CD4-positive, alpha-beta T cell treated with Interleukin-10 for 1 hour (primary cell): ENCODE results near the gene ADARB2.

Experiments used
- DNase-seq: peaks from one replicate; pipeline ENCODE4 v3.0.0-alpha.2; 2020

ADARB2 gene

DNA sequence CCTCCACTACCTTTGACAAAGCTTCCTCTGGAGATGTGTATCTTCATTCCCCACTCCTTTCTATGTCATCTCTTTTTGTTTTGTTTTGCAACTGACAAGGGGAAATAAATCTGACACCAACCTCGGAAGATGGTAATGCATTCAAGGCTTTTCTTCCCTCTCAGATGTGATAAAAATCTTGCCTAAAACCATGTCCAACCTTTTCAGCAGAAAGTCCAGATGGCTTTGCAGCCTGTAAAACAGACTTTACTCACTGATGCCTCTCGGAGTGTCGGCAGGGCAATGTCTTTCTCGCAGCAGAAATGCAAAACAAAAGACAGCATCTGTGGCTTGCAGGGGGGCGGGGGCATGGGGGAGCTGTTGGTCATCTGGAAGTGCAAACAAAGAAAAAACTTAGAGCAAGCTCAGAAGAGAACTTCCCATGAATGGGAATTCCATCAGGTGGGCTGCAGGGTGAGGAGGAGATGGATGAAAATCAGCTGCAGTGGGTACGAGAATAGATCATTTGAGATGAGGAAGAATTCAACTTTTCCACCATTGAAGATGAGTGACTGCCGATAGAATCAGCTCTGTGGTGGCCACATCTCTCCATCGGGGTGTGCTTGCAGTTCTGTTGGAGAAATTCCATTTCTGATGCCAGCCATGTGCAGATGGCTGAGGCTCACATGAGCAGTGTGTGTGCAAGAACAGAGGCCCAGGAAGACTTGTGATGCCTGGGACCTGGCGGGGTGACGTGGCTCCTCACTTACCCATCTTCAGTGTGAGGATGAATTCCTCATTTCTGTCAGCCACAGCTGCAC, 443.5 kb downstream of the ADARB2 start:
- no peak for DNase-seq

GRCh38 chr10:1293157-1293556, 444.2 kb downstream of the ADARB2 start:
- DNase-seq, result no peak

DNA sequence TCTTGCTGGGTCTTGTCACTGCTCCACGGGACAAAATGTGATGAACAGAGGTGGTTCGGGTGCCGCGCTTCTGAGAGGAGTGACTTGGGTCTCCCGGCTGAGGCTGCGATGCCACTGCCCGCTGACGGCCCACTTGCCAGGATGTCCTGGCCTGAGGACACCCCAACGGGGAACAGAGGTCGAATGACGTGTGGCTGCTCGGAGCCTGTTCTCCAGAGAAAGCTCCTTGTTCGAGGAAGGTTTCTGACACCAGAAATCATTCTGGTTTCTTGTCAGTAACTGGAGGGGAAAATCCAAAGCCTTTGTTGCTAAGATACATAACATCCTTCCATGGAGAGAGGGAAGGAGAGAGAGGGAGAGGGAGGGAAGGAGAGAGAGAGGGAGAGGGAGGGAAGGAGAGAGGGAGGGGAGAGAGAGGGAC, 444.7 kb downstream of the ADARB2 start:
- DNase-seq, result no peak

DNA sequence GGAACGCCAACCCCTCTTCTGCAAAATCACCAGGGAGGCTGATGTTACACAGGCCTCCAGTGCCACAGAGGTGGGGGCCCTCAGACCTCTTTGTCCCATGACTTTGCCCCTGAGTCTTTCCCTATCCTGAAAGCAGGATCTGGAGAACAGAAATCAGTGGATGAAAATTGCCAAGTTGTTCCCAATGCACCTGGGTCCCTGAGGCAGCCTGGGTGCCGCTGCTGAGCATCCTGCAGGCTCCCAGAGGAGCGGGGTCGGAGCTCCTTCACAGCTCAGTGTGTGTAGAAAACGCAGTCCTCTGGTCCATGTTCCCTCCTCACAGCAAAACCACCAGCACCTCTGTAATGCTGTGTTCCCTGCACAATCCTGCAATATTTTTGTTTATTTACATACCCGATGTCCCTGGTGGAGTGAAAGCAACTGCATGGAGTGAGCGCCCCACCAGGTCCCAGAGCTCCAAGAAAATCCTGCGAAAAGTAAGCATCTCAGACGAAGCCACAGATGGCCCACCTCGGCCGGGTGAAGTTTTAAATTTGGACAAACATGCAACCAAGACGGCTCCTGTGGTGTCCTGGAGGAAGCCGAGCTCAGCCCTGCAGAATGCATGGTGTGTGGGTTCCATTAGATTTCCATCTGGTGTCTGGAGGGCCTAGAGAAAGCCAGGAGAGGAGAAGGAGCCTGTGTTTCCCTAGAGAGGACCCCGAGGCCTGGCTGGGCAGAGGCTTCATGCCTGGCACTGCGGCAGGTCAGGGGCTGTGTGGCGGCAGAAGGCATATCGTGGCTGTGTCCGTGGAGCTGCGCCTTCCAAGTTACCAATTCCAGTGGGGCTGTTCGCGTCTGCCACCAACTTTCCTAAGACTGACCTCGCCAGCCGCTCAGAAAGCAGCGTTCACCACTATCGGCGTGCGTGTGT, 445.9 kb downstream of the ADARB2 start:
- DNase-seq, result no peak

- DNase-seq, result no peak
Measured at GRCh38 chr10:1290071-1290471, 447.3 kb downstream of the ADARB2 start.

DNA sequence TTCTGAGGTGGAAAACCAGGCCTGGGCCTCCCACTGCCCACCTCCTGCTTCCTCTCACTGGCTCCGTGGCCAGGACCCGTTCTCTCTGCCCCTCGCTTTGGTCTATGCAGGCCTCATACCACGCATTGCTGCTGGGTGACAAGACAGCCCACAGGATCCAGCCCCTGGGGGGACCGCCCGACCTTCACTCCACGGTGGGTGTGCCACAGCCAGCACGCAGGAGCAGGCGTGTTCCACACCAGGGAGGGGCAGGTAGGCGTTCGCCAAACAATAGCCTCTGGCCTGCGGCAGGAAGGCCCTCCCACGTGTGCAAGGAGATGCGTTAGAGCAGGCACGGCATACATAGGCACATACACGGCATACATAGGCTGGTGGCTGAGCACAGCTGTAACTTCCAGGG, 447.7 kb downstream of the ADARB2 start:
- DNase-seq, result no peak

GRCh38 chr10:1287971-1288401, 449.3 kb downstream of the ADARB2 start:
- no peak for DNase-seq

GRCh38 chr10:1287487-1287886, 449.8 kb downstream of the ADARB2 start:
- DNase-seq, result no peak

DNA sequence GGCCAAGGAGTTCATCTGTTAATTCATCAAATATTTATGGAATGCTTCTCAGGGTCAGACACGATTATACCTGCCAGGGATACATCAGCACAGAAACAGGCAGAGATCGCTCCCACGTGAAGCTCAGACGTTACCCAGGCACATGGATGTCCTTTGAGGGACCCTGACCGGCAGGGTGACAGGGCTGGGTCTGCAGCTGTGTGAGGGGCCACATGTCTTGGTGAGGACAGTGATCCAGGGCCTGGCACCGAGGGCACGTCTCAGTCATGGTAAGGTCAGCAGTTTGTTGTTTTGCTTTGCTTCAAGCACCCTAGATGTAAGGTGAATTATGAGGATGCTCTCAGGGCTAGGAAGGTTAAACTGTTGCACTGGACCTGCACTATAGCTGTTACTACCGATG, 453.2 kb downstream of the ADARB2 start:
- no peak for DNase-seq

DNA sequence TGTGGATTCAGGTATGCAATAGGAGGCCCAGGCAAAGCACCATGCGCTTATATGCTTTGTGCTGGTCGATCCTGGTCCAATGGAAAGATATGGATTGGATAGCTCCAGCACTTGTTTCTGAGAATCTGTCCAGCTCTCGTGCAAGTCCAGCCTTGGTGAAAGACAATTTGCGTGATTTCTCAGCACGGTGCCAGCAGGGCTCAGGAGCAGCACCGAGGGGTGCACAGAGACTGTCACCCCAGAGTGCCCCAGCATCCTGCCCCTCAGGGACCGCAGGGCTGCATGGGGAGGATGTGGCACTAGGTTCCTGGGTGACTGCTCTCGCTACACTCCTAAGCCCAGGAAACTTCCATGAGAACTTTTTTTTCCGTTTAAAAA, 455.9 kb downstream of the ADARB2 start:
- no peak for DNase-seq

GRCh38 chr10:1280466-1281404, 456.6 kb downstream of the ADARB2 start:
- no peak for DNase-seq

DNA sequence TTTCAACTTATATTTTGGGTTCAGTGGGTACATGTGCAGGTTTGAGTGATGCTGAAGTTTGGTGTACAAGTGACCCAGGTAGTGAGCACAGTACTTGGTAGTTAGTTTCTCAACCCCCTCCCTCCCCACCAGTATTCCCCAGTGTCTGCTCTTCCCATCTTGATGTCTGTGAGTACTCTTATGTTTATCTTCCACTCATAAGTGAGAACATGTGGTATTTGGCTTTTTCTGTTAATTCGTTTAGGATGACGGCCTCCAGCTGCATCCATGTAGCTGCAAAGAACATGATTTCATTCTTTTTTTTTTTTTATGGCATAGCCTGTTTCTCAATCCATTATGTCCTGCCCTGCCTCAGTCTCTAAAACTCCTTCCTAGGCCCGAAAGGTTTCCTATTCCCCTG, 459.0 kb downstream of the ADARB2 start:
- no peak for DNase-seq

GRCh38 chr10:1274701-1275544, 462.4 kb downstream of the ADARB2 start:
- DNase-seq, result no peak

DNA sequence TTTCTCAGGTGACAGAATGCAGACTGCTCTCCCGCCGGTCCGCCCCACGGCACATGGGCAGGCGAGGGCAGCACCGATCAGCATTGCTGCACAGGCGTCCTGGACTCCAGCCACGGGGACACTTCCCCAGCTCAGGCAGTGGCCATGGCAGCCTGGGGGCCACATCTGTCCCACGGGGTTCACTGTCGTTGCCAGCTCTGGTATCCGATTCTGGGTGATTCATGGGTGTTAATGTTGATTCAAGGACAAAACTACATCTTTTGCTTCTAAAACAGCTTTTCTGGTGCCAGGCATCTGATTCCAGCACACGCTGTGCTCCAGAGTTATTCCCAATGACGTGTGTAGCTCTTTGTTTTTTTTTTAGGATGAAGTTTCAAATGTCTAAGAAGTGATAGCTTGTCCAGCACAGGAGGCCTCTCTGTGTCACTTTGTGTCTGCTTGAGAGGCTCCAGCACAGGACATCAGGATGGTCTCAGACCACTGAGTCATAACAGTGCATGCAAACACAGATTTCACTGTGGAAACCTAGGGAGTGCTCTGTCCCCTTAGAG, 463.1 kb downstream of the ADARB2 start:
- DNase-seq, result no peak

DNA sequence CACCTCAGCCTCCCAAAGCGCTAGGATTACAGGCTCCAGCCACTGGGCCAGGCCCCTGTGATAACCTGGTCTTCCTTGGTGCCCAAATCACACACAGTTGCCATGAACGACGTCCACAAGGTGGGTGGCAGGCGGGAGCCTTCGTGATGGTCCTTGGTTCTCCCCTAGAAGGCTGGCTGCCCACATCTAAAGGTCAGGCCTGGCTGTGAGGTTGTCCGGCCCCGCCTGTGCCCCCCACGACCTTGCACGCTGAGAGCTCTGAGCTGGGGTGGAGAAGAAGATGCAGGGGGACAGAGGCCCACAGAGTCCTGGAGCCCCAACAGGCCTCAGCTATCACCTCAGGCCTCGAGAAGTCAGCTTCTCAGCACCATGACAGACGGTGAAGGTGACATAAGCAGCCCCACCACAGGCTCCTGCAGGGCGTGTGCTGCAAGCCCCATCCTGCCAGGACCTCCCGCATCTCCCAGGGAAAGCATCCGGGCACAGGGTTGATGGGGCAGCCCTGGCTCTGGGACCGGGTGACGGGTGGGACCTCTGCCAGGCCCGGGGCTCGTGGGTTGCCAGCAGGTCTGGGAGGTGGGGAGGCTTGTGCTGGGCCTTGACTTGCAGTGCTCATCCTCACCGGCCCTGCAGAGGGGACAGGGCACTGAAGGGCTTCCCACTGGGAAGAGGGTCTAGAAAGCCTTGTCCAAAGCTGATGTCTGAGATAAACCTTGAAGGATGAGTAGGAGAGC, 463.8 kb downstream of the ADARB2 start:
- no peak for DNase-seq

GRCh38 chr10:1272777-1273161, 464.6 kb downstream of the ADARB2 start:
- DNase-seq, result no peak

GRCh38 chr10:1272079-1272776, 465.1 kb downstream of the ADARB2 start:
- DNase-seq, result no peak

DNA sequence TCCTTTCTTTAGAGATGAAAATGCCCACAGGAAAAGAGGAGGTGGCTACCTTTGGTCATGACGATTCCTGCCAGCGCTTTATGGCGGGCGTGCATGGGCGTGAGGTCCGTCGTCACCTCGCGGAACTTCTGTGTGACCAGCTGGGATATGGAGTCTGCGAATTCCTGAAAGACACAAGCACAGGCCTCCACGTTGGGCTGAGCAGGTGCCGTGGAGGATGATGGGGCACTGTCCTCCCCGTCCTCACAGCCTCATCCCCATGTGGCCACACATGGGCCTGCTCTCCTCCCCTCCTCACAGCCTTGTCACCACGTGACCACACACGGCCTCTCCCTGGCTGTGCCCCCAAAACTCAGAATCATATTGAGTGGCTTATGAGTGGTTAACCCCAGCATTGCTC, 466.4 kb downstream of the ADARB2 start:
- no peak for DNase-seq

DNA sequence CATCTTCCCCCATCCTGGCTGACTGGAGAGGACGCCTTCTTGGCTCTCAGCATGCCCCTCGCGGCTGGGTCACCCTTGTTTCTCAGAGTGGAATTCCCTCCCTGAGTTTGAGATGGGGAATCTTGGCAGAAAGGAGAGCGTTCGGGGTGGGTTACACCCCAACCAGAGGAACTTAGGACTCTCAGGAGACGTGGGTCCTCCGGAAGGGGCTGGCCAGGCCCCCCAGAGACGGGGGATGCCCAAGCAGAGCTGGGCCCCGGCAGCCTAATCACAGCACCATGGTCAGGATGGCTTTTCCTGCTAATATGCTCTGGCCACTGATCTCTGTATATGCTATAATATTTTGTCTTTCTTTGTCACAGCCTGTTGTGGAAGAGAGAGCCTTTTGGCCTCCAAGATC, 466.8 kb downstream of the ADARB2 start:
- DNase-seq, result no peak

- DNase-seq, result no peak
Measured at GRCh38 chr10:1268831-1269230, 468.5 kb downstream of the ADARB2 start.
